ENCODE measurements around the gene LEP.
"Not testable (repeated sequence)": the region's sequence is repeated elsewhere in the genome, so short reads cannot be mapped to it uniquely, and the experiment has no call there.

Gene LEP

DNA sequence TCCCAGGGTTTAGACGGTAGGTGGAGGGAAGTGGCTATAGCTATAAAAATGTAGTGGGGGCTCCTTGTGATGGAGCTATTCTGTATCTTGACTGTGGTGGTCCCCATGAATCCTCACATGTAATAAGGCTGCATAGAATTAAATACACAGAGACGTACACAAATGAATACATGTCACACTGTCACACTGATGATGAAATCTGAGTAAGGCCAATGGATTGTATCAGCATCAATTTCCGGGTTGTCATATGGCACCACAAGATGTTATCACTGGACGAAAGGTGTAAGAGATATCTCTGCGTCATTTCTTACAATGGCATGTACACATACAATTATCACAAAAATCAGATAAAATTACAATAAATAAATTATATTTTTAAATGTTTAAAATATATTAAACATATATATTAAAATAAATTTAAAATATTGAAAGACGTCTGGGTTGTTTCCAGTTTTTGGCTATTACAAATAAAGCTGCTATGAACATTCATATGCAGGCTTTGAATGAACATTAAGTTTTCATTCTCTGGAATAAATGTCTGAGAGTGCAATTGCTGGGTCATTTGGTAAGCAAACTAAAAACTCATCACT, 38.1 kb downstream of the LEP start:
- no peak overlapping the region for H3K4ac ChIP-seq (ENCODE audit: low read length)
- no peak overlapping the region for H3K14ac ChIP-seq (ENCODE audit: low read length)
- H3K36me3 ChIP-seq (replicated peaks in 1 of 2; ENCODE audit: control insufficient read depth in 2 of 2, insufficient read depth in 2 of 2, low read length in 2 of 2), result peaks cover 0 to 1% of the 10 kb centered on the region in 2 donors
- no peak overlapping the region for H4K8ac ChIP-seq (ENCODE audit: low read depth, low read length)
- H2BK120ac ChIP-seq (ENCODE audit: low read depth, low read length), result no peak overlapping the region
- no peaks in the 10 kb centered on the region for H3K79me1 ChIP-seq (ENCODE audit: low read depth, low read length)
- no peak overlapping the region for H2BK15ac ChIP-seq (ENCODE audit: low read length)
- H2BK12ac ChIP-seq (ENCODE audit: low read length), result no peak overlapping the region
- no peak overlapping the region for H2BK5ac ChIP-seq (ENCODE audit: low read length)
- H3K23ac ChIP-seq (ENCODE audit: low read depth, low read length, poor library complexity), result no peak overlapping the region
- no peak for DNase-seq (ENCODE audit: low spot score)
- peaks cover 0 to 5% of the 10 kb centered on the region in 2 donors for H3K9me3 ChIP-seq (replicated peaks in 1 of 2; ENCODE audit: control insufficient read depth in 2 of 2, insufficient read depth in 1 of 2, low read depth in 1 of 2, low read length in 2 of 2)
- H3K18ac ChIP-seq (ENCODE audit: low read length), result no peak overlapping the region
- H2AFZ ChIP-seq (ENCODE audit: low read length), result no peak overlapping the region
- H4K91ac ChIP-seq (ENCODE audit: low read depth, low read length, poor library complexity), result no peak overlapping the region
- H3K4me1 ChIP-seq (ENCODE audit: control insufficient read depth in 2 of 2, insufficient read depth in 1 of 2, low read depth in 1 of 2, low read length in 2 of 2), result peaks cover 0 to 1% of the 10 kb centered on the region in 2 donors
- H2AK5ac ChIP-seq (ENCODE audit: low read depth, low read length), result no peak overlapping the region
- no peak overlapping the region for H3K4me3 ChIP-seq (ENCODE audit: low read length in 2 of 2)
- H3K9ac ChIP-seq (ENCODE audit: low read depth, low read length, poor library complexity), result no peak overlapping the region
- H3K27me3 ChIP-seq (ENCODE audit: control insufficient read depth in 3 of 3, insufficient read depth in 3 of 3, low read depth in 1 of 3, low read length in 3 of 3), result no peaks in the 10 kb centered on the region
- no peak overlapping the region for H3K4me2 ChIP-seq (ENCODE audit: insufficient read depth, low read length, poor library complexity, severe bottlenecking)
- H3K27ac ChIP-seq (replicated peaks; ENCODE audit: low read length), result no peak overlapping the region
- no CpG with 5 or more reads among the region's 6 CpGs for WGBS, 2 donors (ENCODE audit: extremely low coverage in 2 of 2, insufficient read length in 2 of 2, insufficient replicate concordance in 1 of 2)

DNA sequence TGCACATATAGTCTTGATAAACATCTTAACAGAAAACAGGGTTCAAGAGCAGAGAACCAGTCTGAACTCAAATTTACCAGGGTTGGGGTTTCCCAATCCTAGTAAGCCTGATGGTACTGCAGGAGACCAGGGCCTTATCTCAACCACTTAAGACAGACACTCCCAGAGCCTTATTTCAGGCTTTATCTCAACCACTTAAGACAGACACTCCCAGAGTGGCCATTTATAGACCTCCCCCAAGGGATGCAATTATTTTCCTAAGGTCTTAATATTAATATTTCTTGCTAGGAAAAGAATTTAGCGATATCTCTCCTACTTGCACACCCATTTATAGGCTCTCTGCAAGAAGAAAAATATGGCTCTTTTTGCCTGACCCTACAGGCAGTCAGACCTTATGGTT, 39.4 kb downstream of the LEP start:
- H3K36me3 ChIP-seq (replicated peaks in 1 of 2; ENCODE audit: control insufficient read depth in 2 of 2, insufficient read depth in 2 of 2, low read length in 2 of 2); H2BK120ac ChIP-seq (ENCODE audit: low read depth, low read length); H3K79me1 ChIP-seq (ENCODE audit: low read depth, low read length); H2BK5ac ChIP-seq (ENCODE audit: low read length); H3K4me1 ChIP-seq (ENCODE audit: control insufficient read depth in 2 of 2, insufficient read depth in 1 of 2, low read depth in 1 of 2, low read length in 2 of 2); H3K9ac ChIP-seq (ENCODE audit: low read depth, low read length, poor library complexity); H3K18ac ChIP-seq (ENCODE audit: low read length); H3K23ac ChIP-seq (ENCODE audit: low read depth, low read length, poor library complexity); H3K4me2 ChIP-seq (ENCODE audit: insufficient read depth, low read length, poor library complexity, severe bottlenecking); H2BK15ac ChIP-seq (ENCODE audit: low read length); H4K8ac ChIP-seq (ENCODE audit: low read depth, low read length); H2BK12ac ChIP-seq (ENCODE audit: low read length); H3K27ac ChIP-seq (replicated peaks; ENCODE audit: low read length); H4K91ac ChIP-seq (ENCODE audit: low read depth, low read length, poor library complexity); H3K14ac ChIP-seq (ENCODE audit: low read length); H3K9me3 ChIP-seq (replicated peaks in 1 of 2; ENCODE audit: control insufficient read depth in 2 of 2, insufficient read depth in 1 of 2, low read depth in 1 of 2, low read length in 2 of 2); DNase-seq (ENCODE audit: low spot score); H2AFZ ChIP-seq (ENCODE audit: low read length); H2AK5ac ChIP-seq (ENCODE audit: low read depth, low read length); H3K27me3 ChIP-seq (ENCODE audit: control insufficient read depth in 3 of 3, insufficient read depth in 3 of 3, low read depth in 1 of 3, low read length in 3 of 3); H3K4me3 ChIP-seq (ENCODE audit: low read length in 2 of 2); H3K4ac ChIP-seq (ENCODE audit: low read length): not testable (repeated sequence)
- WGBS, 2 donors (ENCODE audit: extremely low coverage in 2 of 2, insufficient read length in 2 of 2, insufficient replicate concordance in 1 of 2), result no CpG with 5 or more reads among the region's 1 CpG

DNA sequence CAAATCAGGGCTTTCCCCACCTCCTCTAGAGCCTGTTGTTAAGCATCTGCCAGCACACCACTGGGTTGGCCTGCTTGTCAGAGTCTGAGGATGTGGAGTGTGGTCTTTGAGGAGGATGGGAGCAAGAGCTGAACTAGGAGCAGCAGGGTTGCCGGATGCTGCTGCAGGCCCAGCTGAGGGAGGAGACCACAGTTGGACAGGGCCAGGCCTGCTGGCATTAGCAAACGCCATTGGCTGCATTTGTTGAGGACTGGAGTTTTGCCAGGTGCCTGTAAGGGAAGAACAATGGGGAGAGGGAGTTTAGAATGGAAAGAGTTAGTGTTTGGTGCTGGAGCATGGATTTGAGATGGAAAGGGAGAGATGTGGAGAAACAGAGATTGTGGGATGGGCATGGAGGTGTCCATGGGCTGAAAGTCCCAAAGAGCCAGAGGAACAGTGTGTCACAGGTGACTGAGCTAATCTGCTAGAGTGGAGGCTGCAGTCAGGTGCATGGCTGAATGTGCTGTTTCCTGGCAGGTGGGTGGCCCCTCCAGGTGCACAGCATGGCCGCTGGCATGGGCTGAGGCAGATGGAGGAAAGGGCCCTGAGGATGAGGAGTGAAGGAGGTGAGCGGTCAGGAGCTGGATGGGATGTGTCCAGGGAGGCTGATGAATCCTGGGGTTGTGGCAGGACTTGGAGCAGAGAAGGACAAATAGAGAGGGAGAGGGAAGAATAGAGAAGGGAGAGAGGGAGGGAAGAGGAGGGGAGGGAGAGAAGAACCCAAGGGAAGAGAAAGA, 40.7 kb downstream of the LEP start:
- no peak overlapping the region for H2BK15ac ChIP-seq (ENCODE audit: low read length)
- peak overlapping the region; percentile 73 for H3K9ac ChIP-seq (ENCODE audit: low read depth, low read length, poor library complexity)
- no peak overlapping the region for H3K14ac ChIP-seq (ENCODE audit: low read length)
- H3K23ac ChIP-seq (ENCODE audit: low read depth, low read length, poor library complexity), result peak overlapping the region; percentile 37
- H3K4me3 ChIP-seq (ENCODE audit: low read length in 2 of 2), result peak overlapping the region in 1 of 2 donors; percentile 13
- no peaks in the 10 kb centered on the region for H3K27me3 ChIP-seq (ENCODE audit: control insufficient read depth in 3 of 3, insufficient read depth in 3 of 3, low read depth in 1 of 3, low read length in 3 of 3)
- H3K4ac ChIP-seq (ENCODE audit: low read length), result no peak overlapping the region
- no peak overlapping the region for H2BK12ac ChIP-seq (ENCODE audit: low read length)
- no peak for DNase-seq (ENCODE audit: low spot score)
- WGBS, 2 donors (ENCODE audit: extremely low coverage in 2 of 2, insufficient read length in 2 of 2, insufficient replicate concordance in 1 of 2), result no CpG with 5 or more reads among the region's 4 CpGs
- H2BK120ac ChIP-seq (ENCODE audit: low read depth, low read length), result no peak overlapping the region
- no peak overlapping the region for H2AFZ ChIP-seq (ENCODE audit: low read length)
- no peak overlapping the region for H3K18ac ChIP-seq (ENCODE audit: low read length)
- no peak overlapping the region for H2AK5ac ChIP-seq (ENCODE audit: low read depth, low read length)
- no peak overlapping the region for H2BK5ac ChIP-seq (ENCODE audit: low read length)
- H3K4me1 ChIP-seq (ENCODE audit: control insufficient read depth in 2 of 2, insufficient read depth in 1 of 2, low read depth in 1 of 2, low read length in 2 of 2), result no peaks in the 10 kb centered on the region
- H3K4me2 ChIP-seq (ENCODE audit: insufficient read depth, low read length, poor library complexity, severe bottlenecking), result no peak overlapping the region
- H3K27ac ChIP-seq (replicated peaks; ENCODE audit: low read length), result no peak overlapping the region
- no peaks in the 10 kb centered on the region for H3K79me1 ChIP-seq (ENCODE audit: low read depth, low read length)
- no peak overlapping the region for H4K8ac ChIP-seq (ENCODE audit: low read depth, low read length)
- H4K91ac ChIP-seq (ENCODE audit: low read depth, low read length, poor library complexity), result no peak overlapping the region
- H3K36me3 ChIP-seq (replicated peaks in 1 of 2; ENCODE audit: control insufficient read depth in 2 of 2, insufficient read depth in 2 of 2, low read length in 2 of 2), result peaks cover 0 to 1% of the 10 kb centered on the region in 2 donors
- peaks cover 0 to 6% of the 10 kb centered on the region in 2 donors for H3K9me3 ChIP-seq (replicated peaks in 1 of 2; ENCODE audit: control insufficient read depth in 2 of 2, insufficient read depth in 1 of 2, low read depth in 1 of 2, low read length in 2 of 2)

DNA sequence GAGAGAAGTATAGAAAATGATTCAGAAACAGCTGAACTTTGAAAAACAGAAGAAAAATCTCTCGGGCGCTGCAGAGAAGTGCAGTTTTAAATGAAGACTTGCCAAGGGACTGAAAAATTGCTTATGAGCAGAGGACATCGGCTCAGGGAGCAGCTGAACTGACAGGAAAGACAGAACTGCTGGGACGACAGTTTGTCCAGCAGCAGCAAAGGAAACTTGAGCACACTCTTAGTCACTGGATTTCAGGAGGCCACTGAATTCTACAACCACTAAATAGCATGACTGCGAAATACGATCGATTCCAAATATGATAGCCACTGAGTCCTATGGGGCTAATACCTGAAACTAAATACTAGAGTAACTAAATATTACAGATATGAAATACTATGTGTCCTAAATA, 43.0 kb downstream of the LEP start:
- no peak overlapping the region for H3K4me3 ChIP-seq (ENCODE audit: low read length in 2 of 2)
- H4K91ac ChIP-seq (ENCODE audit: low read depth, low read length, poor library complexity), result no peak overlapping the region
- H3K9me3 ChIP-seq (replicated peaks in 1 of 2; ENCODE audit: control insufficient read depth in 2 of 2, insufficient read depth in 1 of 2, low read depth in 1 of 2, low read length in 2 of 2), result peaks cover 0 to 6% of the 10 kb centered on the region in 2 donors
- H3K4me1 ChIP-seq (ENCODE audit: control insufficient read depth in 2 of 2, insufficient read depth in 1 of 2, low read depth in 1 of 2, low read length in 2 of 2), result no peaks in the 10 kb centered on the region
- no peaks in the 10 kb centered on the region for H3K79me1 ChIP-seq (ENCODE audit: low read depth, low read length)
- H2BK12ac ChIP-seq (ENCODE audit: low read length), result no peak overlapping the region
- H3K4ac ChIP-seq (ENCODE audit: low read length), result no peak overlapping the region
- H2AFZ ChIP-seq (ENCODE audit: low read length), result no peak overlapping the region
- H3K14ac ChIP-seq (ENCODE audit: low read length), result no peak overlapping the region
- H2AK5ac ChIP-seq (ENCODE audit: low read depth, low read length), result no peak overlapping the region
- WGBS, 2 donors (ENCODE audit: extremely low coverage in 2 of 2, insufficient read length in 2 of 2, insufficient replicate concordance in 1 of 2), result no CpG with 5 or more reads among the region's 7 CpGs
- no peak overlapping the region for H2BK120ac ChIP-seq (ENCODE audit: low read depth, low read length)
- H3K27me3 ChIP-seq (ENCODE audit: control insufficient read depth in 3 of 3, insufficient read depth in 3 of 3, low read depth in 1 of 3, low read length in 3 of 3), result no peaks in the 10 kb centered on the region
- H3K9ac ChIP-seq (ENCODE audit: low read depth, low read length, poor library complexity), result no peak overlapping the region
- no peak overlapping the region for H2BK15ac ChIP-seq (ENCODE audit: low read length)
- no peak overlapping the region for H4K8ac ChIP-seq (ENCODE audit: low read depth, low read length)
- no peak overlapping the region for H3K18ac ChIP-seq (ENCODE audit: low read length)
- no peak overlapping the region for H3K23ac ChIP-seq (ENCODE audit: low read depth, low read length, poor library complexity)
- no peak overlapping the region for H3K27ac ChIP-seq (replicated peaks; ENCODE audit: low read length)
- H3K4me2 ChIP-seq (ENCODE audit: insufficient read depth, low read length, poor library complexity, severe bottlenecking), result no peak overlapping the region
- DNase-seq (ENCODE audit: low spot score), result no peak
- H3K36me3 ChIP-seq (replicated peaks in 1 of 2; ENCODE audit: control insufficient read depth in 2 of 2, insufficient read depth in 2 of 2, low read length in 2 of 2), result peaks cover 0 to 1% of the 10 kb centered on the region in 2 donors
- H2BK5ac ChIP-seq (ENCODE audit: low read length), result no peak overlapping the region

Measured in neuronal stem cell (in vitro differentiated cells).